ENCODE measurements around the gene ASPSCR1. TPM values are rescaled to one million over a fixed set of nuclear protein-coding genes. Genes with fewer than 3 reads are reported as not detected.
A peak's percentile ranks its signal among the peaks of the same experiment; 100 is the strongest.

Gene ASPSCR1
- total RNA-seq, 1 donor from 2014 or later = 24.1 TPM

- DNase-seq (ENCODE audit: low spot score) = peak; percentile 46
Observed at GRCh38 chr17:81959362-81960129, 17.9 kb upstream of the ASPSCR1 start.

- DNase-seq (ENCODE audit: low spot score) = no peak
Observed at GRCh38 chr17:81960130-81960958, 17.1 kb upstream of the ASPSCR1 start.

GRCh38 chr17:81961087-81961511 lies 16.3 kb upstream of the ASPSCR1 start, which contains the start of gene NOTUM:
Gene NOTUM (minus strand): TSS chr17:81961187. CDS start chr17:81960909, 278 bp downstream.
- no peak for DNase-seq (ENCODE audit: low spot score)

- DNase-seq (ENCODE audit: low spot score) = no peak
Observed at GRCh38 chr17:81961521-81962498, 15.6 kb upstream of the ASPSCR1 start.

- no peak for DNase-seq (ENCODE audit: low spot score)
Observed at GRCh38 chr17:81962499-81963441, 14.7 kb upstream of the ASPSCR1 start.

GRCh38 chr17:81964081-81964849 lies 13.2 kb upstream of the ASPSCR1 start:
- DNase-seq (ENCODE audit: low spot score) = no peak

GRCh38 chr17:81966343-81967243 lies 10.8 kb upstream of the ASPSCR1 start:
- DNase-seq (ENCODE audit: low spot score) = peak; percentile 85

GRCh38 chr17:81967244-81967532 lies 10.2 kb upstream of the ASPSCR1 start:
- DNase-seq (ENCODE audit: low spot score) = no peak

- DNase-seq (ENCODE audit: low spot score) = peak; percentile 94
Observed at GRCh38 chr17:81967533-81968395, 9.7 kb upstream of the ASPSCR1 start.

GRCh38 chr17:81968396-81968745 lies 9.1 kb upstream of the ASPSCR1 start:
- no peak for DNase-seq (ENCODE audit: low spot score)

- DNase-seq (ENCODE audit: low spot score) = no peak
Observed at GRCh38 chr17:81968850-81969812, 8.3 kb upstream of the ASPSCR1 start.

GRCh38 chr17:81973432-81973831 lies 4.0 kb upstream of the ASPSCR1 start:
- no peak for DNase-seq (ENCODE audit: low spot score)

- DNase-seq (ENCODE audit: low spot score) = no peak
Observed at GRCh38 chr17:81976332-81977210, 858 bp upstream of the ASPSCR1 start.

- no peak for DNase-seq (ENCODE audit: low spot score)
Observed at GRCh38 chr17:81978524-81979298, 1.3 kb downstream of the ASPSCR1 start.

GRCh38 chr17:81980122-81980521 lies 2.7 kb downstream of the ASPSCR1 start:
- DNase-seq (ENCODE audit: low spot score) = no peak
